GM12873 (cell line): ENCODE measurements around the gene TENM4.

Experiments
- TF ChIP-seq, protein P1 (sequence below): IDR thresholded peaks from 2 replicates; pipeline ENCODE4 v1.5.1; 2012; ENCODE audit warnings: low read depth, mild to moderate bottlenecking, moderate library complexity, low read length, control low read depth; ENCODE audit not compliant: insufficient read depth; ENCODE audit errors: missing control alignments

TENM4 gene

DNA sequence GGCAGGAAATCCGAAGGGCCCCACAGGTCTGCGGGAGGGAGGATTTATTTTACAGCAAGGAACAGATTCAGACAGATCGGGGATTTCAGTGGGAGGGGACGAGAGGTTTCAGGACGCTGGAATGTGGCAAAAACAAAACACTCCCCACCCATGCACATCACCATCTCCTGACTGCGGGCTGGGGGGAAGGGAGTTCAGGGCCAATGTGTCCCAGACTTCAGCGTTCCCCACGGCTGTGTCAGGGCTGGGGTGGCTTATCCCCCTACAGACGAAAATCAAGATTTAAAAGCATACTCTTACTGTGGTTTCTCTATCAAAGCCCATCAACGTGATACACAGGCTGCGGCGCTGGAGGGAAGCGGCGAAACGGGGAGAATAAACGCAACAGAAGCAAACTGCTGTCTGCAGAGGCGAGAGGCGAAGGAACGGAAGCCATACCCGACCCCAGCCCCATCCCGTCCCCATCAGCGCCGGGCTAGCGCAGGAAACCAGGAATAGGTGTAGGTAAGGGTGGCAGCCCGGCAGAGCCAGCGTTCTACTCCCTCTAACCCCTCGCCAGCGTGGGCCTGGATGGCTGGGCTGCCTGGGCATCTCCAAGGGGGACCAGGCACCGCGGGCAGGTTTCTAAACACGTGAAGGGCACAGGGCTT is 2.7 kb downstream of the TENM4 start:
- TF ChIP-seq, protein P1, sequence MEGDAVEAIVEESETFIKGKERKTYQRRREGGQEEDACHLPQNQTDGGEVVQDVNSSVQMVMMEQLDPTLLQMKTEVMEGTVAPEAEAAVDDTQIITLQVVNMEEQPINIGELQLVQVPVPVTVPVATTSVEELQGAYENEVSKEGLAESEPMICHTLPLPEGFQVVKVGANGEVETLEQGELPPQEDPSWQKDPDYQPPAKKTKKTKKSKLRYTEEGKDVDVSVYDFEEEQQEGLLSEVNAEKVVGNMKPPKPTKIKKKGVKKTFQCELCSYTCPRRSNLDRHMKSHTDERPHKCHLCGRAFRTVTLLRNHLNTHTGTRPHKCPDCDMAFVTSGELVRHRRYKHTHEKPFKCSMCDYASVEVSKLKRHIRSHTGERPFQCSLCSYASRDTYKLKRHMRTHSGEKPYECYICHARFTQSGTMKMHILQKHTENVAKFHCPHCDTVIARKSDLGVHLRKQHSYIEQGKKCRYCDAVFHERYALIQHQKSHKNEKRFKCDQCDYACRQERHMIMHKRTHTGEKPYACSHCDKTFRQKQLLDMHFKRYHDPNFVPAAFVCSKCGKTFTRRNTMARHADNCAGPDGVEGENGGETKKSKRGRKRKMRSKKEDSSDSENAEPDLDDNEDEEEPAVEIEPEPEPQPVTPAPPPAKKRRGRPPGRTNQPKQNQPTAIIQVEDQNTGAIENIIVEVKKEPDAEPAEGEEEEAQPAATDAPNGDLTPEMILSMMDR, result no peak

DNA sequence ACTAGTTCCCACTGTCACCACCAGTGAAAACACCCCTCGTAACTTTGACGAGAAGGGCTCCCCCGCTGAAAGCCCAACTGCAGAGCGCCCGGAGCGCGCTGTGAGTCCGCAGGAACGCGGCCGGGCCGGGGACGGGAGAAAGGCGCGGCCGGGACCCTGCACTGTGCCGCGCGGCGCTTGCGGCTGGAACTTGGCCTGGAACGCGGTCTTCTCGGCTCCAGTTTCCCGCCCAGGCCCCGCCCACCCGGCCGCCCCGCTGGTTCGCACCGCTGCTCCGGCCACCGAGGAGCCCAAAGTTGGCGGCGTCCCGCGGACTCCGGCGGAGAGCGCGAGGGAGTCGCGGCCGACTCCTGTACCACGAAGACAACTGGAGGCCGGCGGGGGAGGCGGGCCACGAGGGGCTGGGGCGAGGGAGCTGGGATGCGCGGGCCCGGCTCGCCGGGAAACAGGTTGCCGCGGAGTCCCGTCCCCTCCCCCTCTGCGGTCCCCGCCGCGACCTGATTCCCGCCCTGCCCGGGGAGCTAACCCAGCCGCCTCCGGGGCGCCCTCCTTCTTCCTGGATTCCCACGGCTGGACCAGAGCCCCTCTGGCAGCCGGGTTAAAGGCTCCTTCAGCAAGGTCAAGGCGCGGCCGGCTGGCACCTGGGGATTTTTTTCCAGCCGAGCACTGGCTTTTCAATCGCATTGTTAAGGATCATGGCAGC is 3.4 kb downstream of the TENM4 start:
- TF ChIP-seq, protein P1, result no peak

DNA sequence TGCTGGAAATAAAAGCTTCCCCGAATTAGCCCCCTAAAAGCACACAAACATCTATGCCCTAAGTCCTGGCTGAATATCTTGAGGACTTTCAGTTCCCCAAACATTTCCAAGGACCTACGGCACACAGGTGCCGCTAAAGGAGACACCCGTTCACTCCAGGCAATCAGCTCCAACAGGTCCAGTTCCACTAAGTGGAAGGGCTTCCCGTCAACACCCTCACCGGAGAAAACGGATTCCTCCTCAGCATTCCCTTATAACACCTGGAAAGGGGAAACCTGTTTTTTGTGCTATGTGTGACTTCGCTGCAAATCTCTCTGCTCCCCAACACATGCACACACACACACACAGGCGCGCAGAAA is 3.9 kb downstream of the TENM4 start:
- TF ChIP-seq, protein P1, result no peak

DNA sequence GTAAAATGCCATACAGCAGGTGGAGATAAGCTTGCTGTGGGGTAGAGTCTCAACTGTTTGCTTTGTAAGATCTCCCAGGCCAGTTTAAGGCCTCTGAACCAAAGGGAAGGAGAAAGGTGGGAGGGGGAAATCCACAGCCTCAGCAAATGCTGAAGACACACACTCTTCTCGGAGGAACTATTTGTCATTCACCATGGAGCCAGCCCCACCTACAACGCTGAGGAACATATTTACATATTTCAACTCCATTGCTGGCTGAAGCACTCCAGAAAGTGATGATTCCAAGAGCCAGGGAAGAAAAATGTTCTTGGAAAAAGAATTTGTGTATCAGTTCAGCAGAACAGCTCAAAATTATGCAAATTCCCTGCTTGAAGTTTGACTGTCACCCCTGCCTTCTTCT is 6.5 kb downstream of the TENM4 start:
- TF ChIP-seq, protein P1, result no peak

DNA sequence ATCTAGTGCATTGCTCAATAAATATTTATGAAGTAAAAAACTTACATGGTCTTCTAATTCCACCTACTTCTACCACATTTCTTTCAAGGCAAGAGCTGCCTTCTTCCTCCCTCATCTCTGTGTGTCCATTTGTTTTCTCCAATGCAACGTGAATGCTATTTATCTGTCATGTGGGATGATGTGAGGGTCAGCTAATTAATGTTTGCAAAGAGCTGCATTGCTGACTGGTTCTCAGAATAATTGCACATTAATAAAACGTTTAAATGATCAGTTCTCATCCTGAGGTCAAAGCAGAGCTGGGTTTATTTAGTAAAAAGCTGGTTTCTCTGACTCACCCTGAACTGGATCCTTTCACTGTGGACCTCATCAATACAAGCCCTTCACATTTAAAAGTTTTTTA is 8.7 kb downstream of the TENM4 start:
- TF ChIP-seq, protein P1, result no peak

DNA sequence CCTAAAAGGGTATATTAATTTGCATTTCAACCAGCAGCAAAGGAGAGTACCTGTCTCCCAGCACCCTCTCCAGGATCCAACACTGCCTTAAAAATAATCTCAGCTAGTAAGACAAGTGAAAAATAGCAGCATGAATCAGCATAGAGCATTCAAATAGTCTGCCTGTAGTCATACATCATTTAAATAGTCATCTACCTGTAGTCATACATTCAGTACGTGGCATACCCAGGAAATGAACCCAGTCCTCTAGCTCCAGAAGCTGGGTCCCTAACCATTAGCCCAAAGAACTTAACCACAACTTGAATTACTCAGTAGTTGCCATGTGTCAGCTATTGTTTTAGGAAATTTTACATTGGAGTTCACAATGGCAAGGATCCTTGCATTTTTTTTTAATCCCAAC is 9.3 kb downstream of the TENM4 start:
- TF ChIP-seq, protein P1, result no peak

DNA sequence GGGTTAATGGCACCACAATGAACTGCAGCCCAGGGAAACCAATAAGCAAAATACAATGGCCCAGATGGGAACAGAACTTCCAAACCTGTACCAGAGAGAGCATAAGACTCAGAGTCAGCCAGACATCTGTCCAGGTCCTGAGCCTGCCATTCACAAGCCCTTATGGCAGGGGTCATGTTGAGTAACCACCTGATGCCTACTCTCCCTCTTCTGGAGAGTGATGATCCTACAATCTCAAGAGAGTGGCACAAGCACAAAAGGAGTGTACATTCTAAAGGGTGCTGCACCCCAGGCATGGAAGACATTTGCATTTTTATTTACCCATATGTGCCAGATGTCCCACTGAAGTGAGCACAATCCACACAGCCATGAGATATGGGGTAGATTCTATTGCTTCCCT is 10.6 kb downstream of the TENM4 start:
- TF ChIP-seq, protein P1, result no peak
